ENCODE measurements around the gene ZNF584.

ZNF584 gene

GRCh38 chr19:58397533-58398037, 10.9 kb upstream of the ZNF584 start:
- CTCF ChIA-PET, result no interaction called here
- H3K4me3 ChIP-seq (ENCODE audit: low read depth, low read length), result no peak overlapping the region
- POLR2A ChIA-PET, result no interaction called here
- no peak for DNase-seq (ENCODE audit: low read depth, low spot score)
- TF ChIP-seq, protein P1, sequence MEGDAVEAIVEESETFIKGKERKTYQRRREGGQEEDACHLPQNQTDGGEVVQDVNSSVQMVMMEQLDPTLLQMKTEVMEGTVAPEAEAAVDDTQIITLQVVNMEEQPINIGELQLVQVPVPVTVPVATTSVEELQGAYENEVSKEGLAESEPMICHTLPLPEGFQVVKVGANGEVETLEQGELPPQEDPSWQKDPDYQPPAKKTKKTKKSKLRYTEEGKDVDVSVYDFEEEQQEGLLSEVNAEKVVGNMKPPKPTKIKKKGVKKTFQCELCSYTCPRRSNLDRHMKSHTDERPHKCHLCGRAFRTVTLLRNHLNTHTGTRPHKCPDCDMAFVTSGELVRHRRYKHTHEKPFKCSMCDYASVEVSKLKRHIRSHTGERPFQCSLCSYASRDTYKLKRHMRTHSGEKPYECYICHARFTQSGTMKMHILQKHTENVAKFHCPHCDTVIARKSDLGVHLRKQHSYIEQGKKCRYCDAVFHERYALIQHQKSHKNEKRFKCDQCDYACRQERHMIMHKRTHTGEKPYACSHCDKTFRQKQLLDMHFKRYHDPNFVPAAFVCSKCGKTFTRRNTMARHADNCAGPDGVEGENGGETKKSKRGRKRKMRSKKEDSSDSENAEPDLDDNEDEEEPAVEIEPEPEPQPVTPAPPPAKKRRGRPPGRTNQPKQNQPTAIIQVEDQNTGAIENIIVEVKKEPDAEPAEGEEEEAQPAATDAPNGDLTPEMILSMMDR (IDR thresholded peaks at IDR 0.05; ENCODE audit: insufficient read depth, low read length, missing control alignments), result no peak

- POLR2A ChIA-PET, result no interaction called here
- TF ChIP-seq, protein P1 (IDR thresholded peaks at IDR 0.05; ENCODE audit: insufficient read depth, low read length, missing control alignments), result no peak
- H3K4me3 ChIP-seq (ENCODE audit: low read depth, low read length), result no peak overlapping the region
- no peak for DNase-seq (ENCODE audit: low read depth, low spot score)
- CTCF ChIA-PET, result no interaction called here
Observed at GRCh38 chr19:58398087-58398486, 10.4 kb upstream of the ZNF584 start.

GRCh38 chr19:58398545-58398944, 9.9 kb upstream of the ZNF584 start:
- no peak overlapping the region for H3K4me3 ChIP-seq (ENCODE audit: low read depth, low read length)
- TF ChIP-seq, protein P1 (IDR thresholded peaks at IDR 0.05; ENCODE audit: insufficient read depth, low read length, missing control alignments), result no peak
- CTCF ChIA-PET, result no interaction called here
- POLR2A ChIA-PET, result no interaction called here
- no peak for DNase-seq (ENCODE audit: low read depth, low spot score)

GRCh38 chr19:58399903-58400302, 8.5 kb upstream of the ZNF584 start:
- H3K4me3 ChIP-seq (ENCODE audit: low read depth, low read length), result no peak overlapping the region
- no peak for DNase-seq (ENCODE audit: low read depth, low spot score)
- CTCF ChIA-PET, result no interaction called here
- POLR2A ChIA-PET, result no interaction called here
- TF ChIP-seq, protein P1 (IDR thresholded peaks at IDR 0.05; ENCODE audit: insufficient read depth, low read length, missing control alignments), result no peak

DNA sequence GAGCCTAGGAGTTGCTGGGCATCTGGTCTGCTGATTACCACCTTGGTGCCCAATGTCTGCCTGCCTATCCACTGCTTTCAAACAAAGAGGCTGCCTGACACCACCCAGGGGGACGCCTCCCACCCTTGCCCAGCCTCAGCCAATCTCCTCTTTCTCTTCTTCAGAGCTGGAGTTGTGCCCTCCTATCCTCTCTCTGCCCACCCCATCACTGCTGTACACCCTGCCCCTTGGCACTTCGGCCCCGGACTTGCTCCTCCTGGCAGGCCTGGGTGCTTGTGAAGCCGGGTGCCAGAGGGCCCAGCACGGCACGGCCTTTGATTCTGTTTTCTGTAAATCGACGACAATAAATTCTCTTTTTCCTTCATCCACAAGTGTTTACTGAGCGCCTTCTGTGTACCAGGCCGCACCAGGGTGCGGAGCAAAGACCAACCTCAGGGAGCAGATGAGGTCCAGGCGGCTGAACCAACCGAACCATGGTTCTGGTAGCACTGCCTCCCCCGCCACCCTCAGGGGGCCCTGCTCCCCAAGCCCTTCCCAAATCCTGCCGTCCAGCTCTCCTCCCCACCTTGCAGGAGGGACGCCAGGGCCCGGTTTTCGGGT, 8.0 kb upstream of the ZNF584 start:
- no peak for DNase-seq (ENCODE audit: low read depth, low spot score)
- POLR2A ChIA-PET, result no interaction called here

DNA sequence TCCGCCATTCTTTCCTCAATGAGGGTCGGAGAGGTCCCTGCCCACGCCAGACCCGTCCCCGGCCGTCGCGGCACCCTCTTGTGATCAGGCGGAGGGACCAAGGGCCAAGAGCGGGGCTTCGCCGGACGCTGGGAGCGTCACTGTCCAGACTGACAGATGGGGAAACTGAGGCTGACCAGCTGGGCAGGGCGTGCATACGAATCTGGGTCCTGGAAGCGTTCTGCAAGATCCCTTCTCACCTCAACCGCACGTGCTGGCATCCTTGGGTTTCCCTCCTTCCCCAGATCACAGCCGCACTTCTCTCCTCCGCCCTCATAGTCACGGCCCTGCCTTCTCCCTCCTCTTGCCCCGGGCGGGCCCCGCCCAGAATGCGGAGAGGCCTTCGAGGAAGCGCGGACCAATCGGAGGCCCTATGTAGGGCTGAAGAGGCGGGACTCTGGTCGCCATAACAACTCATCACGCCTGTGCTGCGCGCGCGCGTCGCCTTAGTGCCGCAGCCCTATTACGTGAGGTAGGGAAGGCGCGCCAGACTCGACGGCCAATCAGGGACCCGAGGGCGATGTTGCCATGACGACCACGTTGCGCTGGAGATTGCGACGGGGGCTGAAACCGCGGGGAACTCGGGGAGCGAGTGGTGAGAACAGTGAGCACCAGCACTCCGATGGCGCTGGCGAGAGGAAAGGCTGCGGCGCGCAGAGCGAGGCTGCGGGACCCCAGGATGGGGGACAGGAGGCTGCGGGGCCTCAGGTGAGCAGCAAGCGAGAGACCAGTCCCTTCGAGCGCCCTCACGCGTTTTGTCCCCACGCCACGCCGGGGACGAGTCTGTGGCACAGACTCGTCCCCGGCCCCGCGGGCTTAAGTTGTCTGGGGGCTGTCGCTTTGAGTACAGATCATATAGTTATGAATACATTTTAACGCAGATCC, 7.3 kb upstream of the ZNF584 start:
- TF ChIP-seq, protein P1 (IDR thresholded peaks at IDR 0.05; ENCODE audit: insufficient read depth, low read length, missing control alignments), result no peak
- DNase-seq (ENCODE audit: low read depth, low spot score), result peak; percentile 94
- ChIA-PET POLR2A (no interaction called here), CTCF (no interaction called here)
- peak overlapping the region; percentile 79 for H3K4me3 ChIP-seq (ENCODE audit: low read depth, low read length)

More for the DNA sequence above, 8.0 kb upstream of the ZNF584 start:
- CTCF ChIA-PET, result no interaction called here
- H3K4me3 ChIP-seq (ENCODE audit: low read depth, low read length), result peak overlapping the region; percentile 76
- TF ChIP-seq, protein P1 (IDR thresholded peaks at IDR 0.05; ENCODE audit: insufficient read depth, low read length, missing control alignments), result no peak

Data from AG04449 (cell line).